Heart left ventricle (tissue), 16 donors: ENCODE measurements around the gene FAM83G. TPM values are rescaled to one million over a fixed set of nuclear protein-coding genes. Genes with fewer than 3 reads are reported as not detected.

ENCODE experiments used
- ATAC-seq, 4 donors: fragments of 200-7000 bp; cut with Tn5 transposase; one replicate each; pipeline ENCODE4 v1.9.1; 2020 to 2022; ENCODE audit warnings: moderate library complexity in 4 of 4, mild to moderate bottlenecking in 3 of 4, moderate number of reproducible peaks in 1 of 4
- DNase-seq, 5 donors: peaks; one replicate each; pipeline ENCODE4 v3.0.0-alpha.2; 2020
- H3K27ac ChIP-seq, 12 donors: fragments of 200-600 bp; sonication (generic) in 4 of 12; one replicate each; pipeline versions ENCODE4 v1.5.0 to v1.8.0; 2016 to 2022; ENCODE audit warnings: mild to moderate bottlenecking in 2 of 12
- H3K27me3 ChIP-seq, 9 donors: fragments of 200-600 bp; sonication (generic) in 2 of 9; one replicate each; pipeline versions ENCODE4 v1.5.1 to v1.8.0; 2016 to 2022; ENCODE audit warnings: mild to moderate bottlenecking in 3 of 9
- H3K36me3 ChIP-seq, 9 donors: fragments of 200-600 bp; sonication (generic) in 2 of 9; one replicate each; pipeline versions ENCODE4 v1.5.0 to v1.8.0; 2018 to 2022; ENCODE audit warnings: mild to moderate bottlenecking in 2 of 9
- H3K4me1 ChIP-seq, 12 donors: fragments of 200-600 bp; sonication (generic) in 4 of 12; one replicate each; pipeline versions ENCODE4 v1.5.0 to v1.8.0; 2016 to 2022; ENCODE audit warnings: mild to moderate bottlenecking in 3 of 12
- H3K4me3 ChIP-seq, 12 donors: fragments of 200-600 bp; sonication (generic) in 4 of 12; one replicate each; pipeline versions ENCODE4 v1.5.0 to v1.8.0; 2017 to 2022; ENCODE audit warnings: mild to moderate bottlenecking in 9 of 12, moderate library complexity in 4 of 12
- H3K9me3 ChIP-seq, 12 donors: fragments of 200-600 bp; sonication (generic) in 4 of 12; one replicate each; pipeline versions ENCODE4 v1.5.0 to v1.8.0; 2016 to 2022; ENCODE audit warnings: mild to moderate bottlenecking in 1 of 12
- POLR2A ChIP-seq, 2 donors: fragments of 450-650 bp; IDR thresholded peaks; one replicate each; pipeline ENCODE4 v1.6.1; 2017; ENCODE audit warnings: antibody characterized with exemption in 2 of 2, mild to moderate bottlenecking in 2 of 2, moderate library complexity in 2 of 2
- WGBS, 4 donors: extraction: QIAGEN DNeasy Blood & Tissue Kit in 2 of 4; methylation state at CpG; one replicate each; pipeline versions ENCODE4 v1.1.5 to v1.1.7; 2013 to 2018; 5-methylcytosine and 5-hydroxymethylcytosine counted together
- intact Hi-C, 10 donors: fragments of 100-400 bp; cut with DNase I; formaldehyde crosslinking; loops; one replicate each; pipeline versions ENCODE4 v1.11.1 to v1.14.2; 2022
- polyA plus RNA-seq, 2 donors: library from polyadenylated mRNA; stranded (reverse); fragments of 200-250 nt; gene quantifications; one replicate each; pipeline ENCODE4 v1.2.3, GENCODE V29; 2013
- total RNA-seq, 9 donors: library from RNA; depleted of rRNA in 2 of 9; stranded (reverse); fragments of >200 nt in 2 of 9; fragmentation: NEBNext Ultra II Directional in 3 of 9; extraction: Animal tissue kit (Norgen Biotek cat#: 25700) in 3 of 9; gene quantifications; one replicate each; pipeline versions ENCODE4 v1.1.0 to v1.2.4, GENCODE V29; 2016 to 2023
- TF ChIP-seq, protein P1 (sequence below), 12 donors: fragments of 200-600 bp; sonication (generic) in 4 of 12; IDR thresholded peaks; one replicate each; pipeline versions ENCODE4 v1.5.0 to v1.8.0; 2018 to 2022; ENCODE audit warnings: antibody characterized with exemption in 12 of 12, mild to moderate bottlenecking in 5 of 12
- donor health status: ischemic (EF 13 %, LVEDD 7.1; RV severe dilation, severe dysfunction).
- donor health status: healthy with polysubstance abuse.
- donor health status: DM: no; HTN: yes; CAD: no.
- donor health status: DM: no; HTN: no; CAD: no.
- donor health status: ischemic (EF 25% LVEDD 6.9; RV normal size, moderate dysfunction).
- donor health status: ischemic (EF 25% LVEDD 5.7; RV mildly dilated, moderate dysfunction).
- donor health status: healthy.
- donor health status: DM: yes; HTN: yes; CAD: no.
- donor health status: ischemic (EF 35%, LVEDD 5.7; RV mildly dilated, moderate dysfunction).
- donor health status: nonischemic (EF 11% LVEDD 7.7; RV severe dilation, severe dysfunction).
- donor health status: DM: yes; HTN: yes; CAD: no.
- donor health status: PGD.
- donor health status: ischemic (EF 29% LVEDD 5.4; RV normal size, mild dysfunction).
- donor health status: nonischemic (EF 23%, LVEDD 6.1; RV moderate dilation, normal function).

FAM83G gene
- total and polyA plus RNA-seq, 11 donors: 1.2 to 12.8 (median 1.8) TPM

DNA sequence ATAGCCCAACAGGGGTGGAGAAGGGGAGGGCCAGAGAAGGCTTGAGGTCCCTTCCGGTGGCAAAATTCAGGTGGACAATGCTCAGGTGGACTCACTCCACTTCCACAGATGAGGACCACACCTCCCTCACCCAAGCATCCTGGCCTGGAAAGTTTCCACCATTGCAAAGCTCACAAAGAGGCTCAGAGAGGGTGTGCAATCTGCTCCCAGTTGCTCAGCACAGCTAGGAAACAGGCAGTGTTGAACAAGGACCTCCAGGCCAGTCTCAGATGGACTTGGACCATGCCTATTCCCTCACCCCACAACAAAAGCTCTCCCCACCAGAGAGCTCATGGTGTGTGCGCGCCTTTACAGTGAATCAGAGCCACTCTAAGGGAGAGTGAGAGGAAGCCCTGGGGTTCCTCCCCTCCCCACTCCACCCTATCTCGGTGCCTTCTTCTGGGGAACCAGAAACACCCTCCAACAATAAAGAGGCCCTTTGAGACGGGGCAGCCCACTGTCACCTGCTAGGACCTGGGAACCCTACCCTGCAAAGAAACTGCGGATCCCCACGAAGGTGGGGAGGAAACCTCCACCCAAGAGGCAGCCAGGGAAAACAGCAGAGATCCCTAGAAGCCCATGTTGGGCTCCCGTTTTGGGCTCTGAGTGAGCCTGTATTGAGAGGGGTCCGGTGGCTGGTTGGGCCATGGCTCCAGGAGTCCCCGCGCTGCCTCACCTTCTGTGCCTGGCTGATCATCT lies 1.6 kb downstream of the FAM83G start:
- no peak for TF ChIP-seq POLR2A (IDR thresholded peaks at IDR 0.05)
- TF ChIP-seq, protein P1, sequence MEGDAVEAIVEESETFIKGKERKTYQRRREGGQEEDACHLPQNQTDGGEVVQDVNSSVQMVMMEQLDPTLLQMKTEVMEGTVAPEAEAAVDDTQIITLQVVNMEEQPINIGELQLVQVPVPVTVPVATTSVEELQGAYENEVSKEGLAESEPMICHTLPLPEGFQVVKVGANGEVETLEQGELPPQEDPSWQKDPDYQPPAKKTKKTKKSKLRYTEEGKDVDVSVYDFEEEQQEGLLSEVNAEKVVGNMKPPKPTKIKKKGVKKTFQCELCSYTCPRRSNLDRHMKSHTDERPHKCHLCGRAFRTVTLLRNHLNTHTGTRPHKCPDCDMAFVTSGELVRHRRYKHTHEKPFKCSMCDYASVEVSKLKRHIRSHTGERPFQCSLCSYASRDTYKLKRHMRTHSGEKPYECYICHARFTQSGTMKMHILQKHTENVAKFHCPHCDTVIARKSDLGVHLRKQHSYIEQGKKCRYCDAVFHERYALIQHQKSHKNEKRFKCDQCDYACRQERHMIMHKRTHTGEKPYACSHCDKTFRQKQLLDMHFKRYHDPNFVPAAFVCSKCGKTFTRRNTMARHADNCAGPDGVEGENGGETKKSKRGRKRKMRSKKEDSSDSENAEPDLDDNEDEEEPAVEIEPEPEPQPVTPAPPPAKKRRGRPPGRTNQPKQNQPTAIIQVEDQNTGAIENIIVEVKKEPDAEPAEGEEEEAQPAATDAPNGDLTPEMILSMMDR (IDR thresholded peaks at IDR 0.05): no peak
- Histone ChIP-seq H3K4me3 (peak overlapping the region in 2 of 12 donors; percentile 61 to 70), H3K9me3 (peaks cover 0 to 6% (median 0%) of the 10 kb centered on the region in 12 donors), H3K36me3 (no peaks in the 10 kb centered on the region), H3K27me3 (no peaks in the 10 kb centered on the region), H3K4me1 (peaks cover 0 to 23% (median 3%) of the 10 kb centered on the region in 12 donors), H3K27ac (no peak overlapping the region)
- intact Hi-C loops: loop anchor here in 3 of 10 donors (2.0 to 10.0 kb wide), 3 partner anchors 48 to 68 kb away; partner anchors contain the start of gene SLC5A10 (in 2 of the 3)
- ATAC-seq: no peak
- 79 to 88% (median 86%) methylated on average over 5 to 11 of the region's 11 CpGs for WGBS, 4 donors
- no peak for DNase-seq

DNA sequence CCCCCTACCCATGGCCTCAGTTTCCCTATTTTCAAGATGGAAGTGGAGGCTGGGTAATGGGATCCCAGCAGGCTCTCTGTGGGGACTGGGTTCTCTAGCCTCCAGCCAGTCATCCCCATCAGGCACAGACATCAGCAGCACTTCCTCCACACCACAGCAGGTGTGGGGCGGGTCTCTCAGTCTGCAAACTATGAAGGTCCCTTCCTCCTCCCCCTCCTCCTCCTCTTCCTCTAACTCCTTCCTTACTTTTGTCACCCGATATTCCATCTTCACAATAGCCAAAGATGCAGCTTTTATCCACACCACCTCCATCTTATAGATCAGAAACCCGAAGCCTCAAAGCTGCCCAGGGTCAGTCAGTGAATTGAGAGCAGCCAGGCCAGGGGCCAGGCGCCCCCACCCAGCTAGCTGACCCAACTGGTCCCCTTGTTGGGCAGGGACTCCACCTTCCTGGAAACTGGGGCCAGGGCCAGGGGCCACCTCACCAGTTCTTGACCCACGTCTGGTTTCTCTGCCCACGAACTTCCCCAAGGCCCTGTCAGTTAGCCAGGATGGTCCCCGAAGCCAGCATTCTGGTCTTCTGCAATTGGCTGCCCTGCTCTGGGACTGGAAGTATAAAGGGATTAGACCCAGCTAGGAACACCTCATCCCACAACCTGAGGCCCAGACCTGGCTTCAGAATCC lies 2.5 kb downstream of the FAM83G start:
- Histone ChIP-seq H3K4me1 (peaks cover 0 to 23% (median 3%) of the 10 kb centered on the region in 12 donors), H3K9me3 (peaks cover 0 to 6% (median 0%) of the 10 kb centered on the region in 12 donors), H3K27ac (no peak overlapping the region), H3K4me3 (no peak overlapping the region), H3K27me3 (no peaks in the 10 kb centered on the region), H3K36me3 (no peaks in the 10 kb centered on the region)
- intact Hi-C loops: loop anchor here in 3 of 10 donors (2.0 to 10.0 kb wide), 3 partner anchors 47 to 67 kb away; partner anchors contain the start of gene SLC5A10 (in 2 of the 3)
- no peak for ATAC-seq
- DNase-seq: no peak
- 76 to 79% (median 76%) methylated on average over 7 of the region's 7 CpGs for WGBS, 4 donors
- no peak for TF ChIP-seq POLR2A (IDR thresholded peaks at IDR 0.05)
- TF ChIP-seq, protein P1 (IDR thresholded peaks at IDR 0.05): no peak

DNA sequence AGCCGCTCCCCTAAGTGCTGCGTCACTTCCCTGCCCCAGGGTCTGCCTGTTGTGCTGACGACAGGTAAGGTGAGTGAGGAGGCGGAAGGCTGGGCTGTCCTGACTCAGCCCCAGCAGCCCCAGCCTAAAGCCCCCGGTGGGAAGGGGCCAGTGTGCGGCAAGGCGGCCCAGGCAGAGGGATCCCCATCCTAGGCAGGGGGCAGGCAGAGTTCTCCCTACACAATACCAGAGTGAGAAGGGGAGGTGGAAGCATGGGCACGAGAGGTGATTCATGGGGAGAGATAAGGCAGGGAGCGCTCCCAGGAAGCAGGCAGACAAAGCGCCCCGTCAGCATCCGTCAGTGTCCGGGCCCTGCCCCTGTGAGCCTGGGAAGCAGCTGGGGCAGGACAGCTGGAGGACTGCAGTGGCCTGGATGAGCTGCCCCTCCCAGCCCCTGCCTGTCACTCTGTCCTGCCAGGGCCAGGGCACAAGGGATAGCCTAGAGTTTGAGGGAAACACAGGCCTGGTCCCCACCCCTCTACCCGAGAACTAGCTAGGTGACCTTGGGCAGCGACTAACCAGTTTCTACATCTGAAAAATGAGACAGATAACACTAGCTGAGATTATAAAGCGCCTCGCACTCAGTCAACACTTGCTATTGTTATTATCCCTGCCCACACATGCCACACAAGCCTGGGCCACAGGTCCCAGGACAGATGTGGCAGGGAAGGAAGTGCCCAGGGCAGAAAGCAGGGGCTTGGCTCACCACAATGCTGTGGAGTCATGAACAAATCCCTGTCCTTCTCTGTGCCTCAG lies 3.8 kb downstream of the FAM83G start:
- Histone ChIP-seq H3K9me3 (peaks cover 0 to 7% (median 0%) of the 10 kb centered on the region in 12 donors), H3K27ac (no peak overlapping the region), H3K36me3 (no peaks in the 10 kb centered on the region), H3K4me3 (no peak overlapping the region), H3K27me3 (no peaks in the 10 kb centered on the region), H3K4me1 (peaks cover 0 to 23% (median 3%) of the 10 kb centered on the region in 12 donors)
- 73 to 84% (median 81%) methylated on average over 12 to 17 of the region's 17 CpGs for WGBS, 4 donors
- DNase-seq (no peak), ATAC-seq (no peak)
- TF ChIP-seq, protein P1 (IDR thresholded peaks at IDR 0.05): no peak
- TF ChIP-seq POLR2A (IDR thresholded peaks at IDR 0.05): no peak
- intact Hi-C loops: loop anchor here in 2 of 10 donors (5.0 to 10.0 kb wide), 2 partner anchors 46 to 48 kb away; partner anchors contain the start of gene SLC5A10 (in 2 of the 2)
